GM18498 (cell line): ENCODE measurements around the gene VAV3.
A peak's percentile ranks its signal among the peaks of the same experiment; 100 is the strongest.
"Not testable (repeated sequence)": the region's sequence is repeated elsewhere in the genome, so short reads cannot be mapped to it uniquely, and the experiment has no call there.

Source experiments
- ATAC-seq: cut with Tn5 transposase; IDR thresholded peaks from one replicate; pipeline ENCODE4 v1.9.1; 2021; ENCODE audit warnings: mild to moderate bottlenecking, moderate library complexity; ENCODE audit not compliant: unreplicated experiment

VAV3 gene

GRCh38 chr1:107844541-107845194, 120.3 kb downstream of the VAV3 start:
- ATAC-seq, result not testable (repeated sequence)

GRCh38 chr1:107843989-107844388, 121.0 kb downstream of the VAV3 start:
- no peak for ATAC-seq

- ATAC-seq, result no peak
Measured at GRCh38 chr1:107842241-107842640, 122.7 kb downstream of the VAV3 start.

- ATAC-seq, result no peak
Measured at GRCh38 chr1:107840725-107841124, 124.3 kb downstream of the VAV3 start.

GRCh38 chr1:107838056-107838455, 126.9 kb downstream of the VAV3 start:
- ATAC-seq, result no peak

GRCh38 chr1:107835151-107835670, 129.8 kb downstream of the VAV3 start:
- ATAC-seq, result no peak

- no peak for ATAC-seq
Measured at GRCh38 chr1:107833061-107833460, 131.9 kb downstream of the VAV3 start.

GRCh38 chr1:107831921-107832320, 133.1 kb downstream of the VAV3 start:
- no peak for ATAC-seq

GRCh38 chr1:107830526-107830925, 134.5 kb downstream of the VAV3 start:
- no peak for ATAC-seq

- no peak for ATAC-seq
Measured at GRCh38 chr1:107830075-107830474, 134.9 kb downstream of the VAV3 start.

GRCh38 chr1:107829036-107829770, 135.8 kb downstream of the VAV3 start:
- ATAC-seq, result peak; percentile 86

- no peak for ATAC-seq
Measured at GRCh38 chr1:107824946-107825345, 140.0 kb downstream of the VAV3 start.

- no peak for ATAC-seq
Measured at GRCh38 chr1:107821340-107821739, 143.6 kb downstream of the VAV3 start.

- no peak for ATAC-seq
Measured at GRCh38 chr1:107820801-107821200, 144.2 kb downstream of the VAV3 start.

- no peak for ATAC-seq
Measured at GRCh38 chr1:107817935-107818334, 147.0 kb downstream of the VAV3 start.

GRCh38 chr1:107817206-107817605, 147.8 kb downstream of the VAV3 start:
- no peak for ATAC-seq

GRCh38 chr1:107810291-107810951, 154.6 kb downstream of the VAV3 start:
- ATAC-seq, result no peak

GRCh38 chr1:107807855-107808254, 157.1 kb downstream of the VAV3 start:
- no peak for ATAC-seq

- no peak for ATAC-seq
Measured at GRCh38 chr1:107807405-107807804, 157.6 kb downstream of the VAV3 start.

GRCh38 chr1:107806902-107807301, 158.1 kb downstream of the VAV3 start:
- no peak for ATAC-seq

GRCh38 chr1:107804741-107805140, 160.2 kb downstream of the VAV3 start:
- ATAC-seq, result no peak

- no peak for ATAC-seq
Measured at GRCh38 chr1:107804134-107804533, 160.8 kb downstream of the VAV3 start.
